Measurements from ENCODE around the gene MCU. TPM values are rescaled to one million over a fixed set of nuclear protein-coding genes. Genes with fewer than 3 reads are reported as not detected.
A peak's percentile ranks its signal among the peaks of the same experiment; 100 is the strongest.

The MCU gene
- total and polyA plus RNA-seq, 2 of the 8 experiments (the other 6 are each of a cell fraction or from before 2014, with no cell fraction given) = 51.6 to 62.2 TPM

DNA sequence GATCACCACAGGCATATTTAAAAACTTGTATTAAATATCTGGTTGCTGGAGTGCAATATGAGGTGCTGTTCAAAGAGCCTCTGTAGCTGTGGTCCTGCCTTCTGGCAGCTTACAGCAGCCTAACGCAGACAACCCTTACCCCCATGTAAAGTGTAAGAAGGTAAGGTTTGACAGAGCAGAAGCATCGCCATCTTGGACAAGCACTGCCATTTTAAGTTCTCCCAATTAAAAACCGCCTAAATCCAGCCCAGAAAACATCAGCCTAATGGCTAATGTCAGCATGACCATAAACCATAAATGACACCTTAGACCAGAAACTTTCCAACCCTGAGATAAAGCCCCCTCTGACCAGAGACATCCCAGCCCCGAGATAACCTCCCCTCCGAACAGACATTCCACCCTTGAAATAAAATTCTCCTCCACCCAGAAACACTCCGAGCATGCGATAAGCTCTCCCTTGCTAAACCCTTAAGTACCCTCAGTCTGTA is 196.3 kb downstream of the MCU start:
- H3K4ac ChIP-seq (replicated peaks; ENCODE audit: insufficient read length, low read depth, low read length) = peak overlapping the region; percentile 65
- no peak overlapping the region for H3K27ac ChIP-seq (ENCODE audit: low read depth, low read length)
- no peak overlapping the region for H3K18ac ChIP-seq (ENCODE audit: extremely low read depth, low read length)
- 93% methylated on average over 7 of the region's 7 CpGs; no CpG with 5 or more reads in 1 of the 2 experiments for WGBS, 2 experiments (ENCODE audit: extremely low coverage in 1 of 2, insufficient coverage in 1 of 2, insufficient read length in 1 of 2, insufficient replicate concordance in 2 of 2, low coverage in 1 of 2, low lambda C conversion rate in 2 of 2, missing lambda C conversion rate in 1 of 2)
- H3K79me2 ChIP-seq (ENCODE audit: control insufficient read depth in 1 of 2, insufficient read depth in 2 of 2, low read length in 2 of 2) = no peaks in the 10 kb centered on the region
- CTCF ChIA-PET (ENCODE audit: partially characterized antibody) = interaction anchor here (0.9 to 1.1 kb wide), 2 partner anchors 131 to 190 kb away, joined by 3 read pairs; no protein-coding TSS in a partner anchor
- no peaks in the 10 kb centered on the region for H3K27me3 ChIP-seq (replicated peaks in 1 of 4; ENCODE audit: control insufficient read depth in 3 of 4, extremely low read depth in 1 of 4, insufficient read depth in 3 of 4, low read length in 3 of 4)
- H3K79me1 ChIP-seq (ENCODE audit: low read depth, low read length) = no peaks in the 10 kb centered on the region
- 0 out of 2 replicates have a peak overlapping the region, but pooled peaks have one; percentile 17 for H2AK5ac ChIP-seq (ENCODE audit: low read depth, low read length)
- H3K23me2 ChIP-seq (ENCODE audit: low read depth, low read length) = no peaks in the 10 kb centered on the region
- POLR2A ChIA-PET (ENCODE audit: partially characterized antibody) = interaction anchor here (0.8 kb wide), 1 partner anchor 13 kb away, joined by 3 read pairs; no protein-coding TSS in a partner anchor
- no peak overlapping the region for H3K4me3 ChIP-seq (ENCODE audit: extremely low read depth in 1 of 4, insufficient read depth in 2 of 4, low read depth in 3 of 4, low read length in 4 of 4)
- H2BK20ac ChIP-seq (ENCODE audit: low read length) = no peak overlapping the region
- no peak overlapping the region for H2BK120ac ChIP-seq (replicated peaks; ENCODE audit: low read depth, low read length)
- no peak overlapping the region for H2BK5ac ChIP-seq (ENCODE audit: low read depth, low read length)
- H3K56ac ChIP-seq (replicated peaks; ENCODE audit: insufficient read length, low read depth, low read length) = no peak overlapping the region
- no peaks in the 10 kb centered on the region for H3K9me3 ChIP-seq (ENCODE audit: insufficient read depth in 2 of 2, low read depth in 1 of 2, low read length in 1 of 2)
- H2AFZ ChIP-seq (ENCODE audit: low read length) = no peak overlapping the region
- H3K23ac ChIP-seq (ENCODE audit: insufficient read length) = no peak overlapping the region
- peak overlapping the region; percentile 68 for H4K5ac ChIP-seq (ENCODE audit: insufficient read length, low read depth, low read length)
- H3K4me1 ChIP-seq (replicated peaks in 1 of 4; ENCODE audit: control insufficient read depth in 3 of 4, insufficient read depth in 4 of 4, low read length in 3 of 4) = peaks cover 3 to 17% (median 11%) of the 10 kb centered on the region in 4 experiments
- H2BK12ac ChIP-seq (ENCODE audit: low read depth, low read length) = no peak overlapping the region
- H3K36me3 ChIP-seq (ENCODE audit: control insufficient read depth in 2 of 4, insufficient read depth in 4 of 4, low read length in 3 of 4) = peaks cover 0 to 18% (median 6%) of the 10 kb centered on the region in 4 experiments; a peak in 3 of 8 replicates
- H4K91ac ChIP-seq (replicated peaks; ENCODE audit: insufficient read length, low read length) = no peak overlapping the region
- no peak for FAIRE-seq
- H3K9ac ChIP-seq (replicated peaks in 1 of 4; ENCODE audit: extremely low read depth in 1 of 4, low read depth in 3 of 4, low read length in 3 of 4) = no peak overlapping the region
- no peak overlapping the region for H3K14ac ChIP-seq (ENCODE audit: insufficient read length)
- no peak overlapping the region for H3K4me2 ChIP-seq (ENCODE audit: insufficient read depth in 1 of 2, low read depth in 2 of 2, low read length in 2 of 2)
- H2BK15ac ChIP-seq (ENCODE audit: low read length) = no peak overlapping the region
- H4K8ac ChIP-seq (ENCODE audit: extremely low read depth, insufficient read depth, low read length) = 0 out of 2 replicates have a peak overlapping the region, but pooled peaks have one; percentile 31
- no peak for DNase-seq (ENCODE audit: low read depth in 1 of 2, low spot score in 2 of 2)
- H4K20me1 ChIP-seq (replicated peaks in 1 of 2; ENCODE audit: control insufficient read depth in 1 of 2, insufficient read depth in 2 of 2, low read length in 2 of 2) = no peaks in the 10 kb centered on the region
- no peak for TF ChIP-seq FOSL1 (IDR thresholded peaks at IDR 0.05; ENCODE audit: insufficient read depth, low read depth, low read length)
- no peak for TF ChIP-seq SIN3A (conservative IDR thresholded peaks at IDR 0.05 in 1 of 2, IDR thresholded peaks at IDR 0.05 in 1 of 2; ENCODE audit: low read depth in 1 of 2, low read length in 2 of 2)
- no peak for TF ChIP-seq BCL11A (IDR thresholded peaks at IDR 0.05; ENCODE audit: low read depth in 2 of 2, low read length in 2 of 2)
- TF ChIP-seq, protein P1, sequence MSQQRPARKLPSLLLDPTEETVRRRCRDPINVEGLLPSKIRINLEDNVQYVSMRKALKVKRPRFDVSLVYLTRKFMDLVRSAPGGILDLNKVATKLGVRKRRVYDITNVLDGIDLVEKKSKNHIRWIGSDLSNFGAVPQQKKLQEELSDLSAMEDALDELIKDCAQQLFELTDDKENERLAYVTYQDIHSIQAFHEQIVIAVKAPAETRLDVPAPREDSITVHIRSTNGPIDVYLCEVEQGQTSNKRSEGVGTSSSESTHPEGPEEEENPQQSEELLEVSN (IDR thresholded peaks at IDR 0.05) = no peak
- TF ChIP-seq SP2 (IDR thresholded peaks at IDR 0.05; ENCODE audit: low read length) = no peak
- no peak for TF ChIP-seq KDM5A (IDR thresholded peaks at IDR 0.05; ENCODE audit: low read length)
- TF ChIP-seq SUZ12 (IDR thresholded peaks at IDR 0.05; ENCODE audit: low read length) = no peak
- TF ChIP-seq POU5F1 (IDR thresholded peaks at IDR 0.05; ENCODE audit: low read depth, low read length) = no peak
